ENCODE measurements around the gene GIPC2.

GIPC2 gene, protein sequence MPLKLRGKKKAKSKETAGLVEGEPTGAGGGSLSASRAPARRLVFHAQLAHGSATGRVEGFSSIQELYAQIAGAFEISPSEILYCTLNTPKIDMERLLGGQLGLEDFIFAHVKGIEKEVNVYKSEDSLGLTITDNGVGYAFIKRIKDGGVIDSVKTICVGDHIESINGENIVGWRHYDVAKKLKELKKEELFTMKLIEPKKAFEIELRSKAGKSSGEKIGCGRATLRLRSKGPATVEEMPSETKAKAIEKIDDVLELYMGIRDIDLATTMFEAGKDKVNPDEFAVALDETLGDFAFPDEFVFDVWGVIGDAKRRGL

DNA sequence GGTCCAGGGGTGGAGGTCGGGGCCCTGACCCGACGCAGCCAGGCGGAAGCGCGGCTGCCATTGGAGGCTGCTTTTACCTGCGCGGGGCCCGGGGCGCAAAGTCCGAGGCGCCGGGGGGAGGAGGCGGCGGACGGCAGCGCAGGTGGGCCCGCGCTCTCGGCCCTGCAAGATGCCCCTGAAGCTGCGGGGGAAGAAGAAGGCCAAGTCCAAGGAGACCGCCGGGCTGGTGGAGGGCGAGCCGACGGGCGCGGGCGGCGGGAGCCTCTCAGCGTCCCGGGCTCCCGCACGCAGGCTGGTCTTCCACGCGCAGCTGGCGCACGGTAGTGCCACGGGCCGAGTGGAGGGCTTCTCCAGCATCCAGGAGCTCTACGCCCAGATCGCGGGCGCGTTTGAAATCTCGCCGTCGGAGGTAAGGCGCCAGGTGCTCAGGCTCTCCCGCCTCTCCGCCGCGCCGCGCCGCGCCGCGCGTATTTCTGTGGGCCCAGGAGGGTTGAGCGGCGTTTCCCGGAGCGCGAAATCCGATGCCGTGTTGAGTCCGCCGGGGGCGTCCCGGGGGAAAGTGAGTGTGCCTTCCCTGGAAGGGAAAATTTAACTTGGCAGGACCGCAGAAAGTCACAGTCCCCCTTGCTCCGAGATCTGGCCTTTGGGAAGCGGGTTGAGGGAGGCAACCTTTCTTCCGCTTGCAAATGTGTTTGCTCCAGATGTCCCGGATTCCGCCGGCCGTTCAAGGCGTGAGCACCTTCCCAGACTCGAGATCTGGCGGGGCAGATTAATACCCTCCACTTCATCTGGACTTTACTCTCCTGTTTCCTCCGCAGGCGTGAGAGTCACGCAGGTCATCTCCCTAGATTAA lies at the start of gene GIPC2:
Gene GIPC2, plus strand, starts transcription at position 41 of the 853 bp plus-strand sequence. Its CDS starts 129 bp downstream, at position 170.
- no peak for TF ChIP-seq GATA3 (IDR thresholded peaks at IDR 0.05; ENCODE audit: low read depth, low read length)
- TF ChIP-seq GATA2 (IDR thresholded peaks at IDR 0.05; ENCODE audit: low read depth, low read length) = no peak

DNA sequence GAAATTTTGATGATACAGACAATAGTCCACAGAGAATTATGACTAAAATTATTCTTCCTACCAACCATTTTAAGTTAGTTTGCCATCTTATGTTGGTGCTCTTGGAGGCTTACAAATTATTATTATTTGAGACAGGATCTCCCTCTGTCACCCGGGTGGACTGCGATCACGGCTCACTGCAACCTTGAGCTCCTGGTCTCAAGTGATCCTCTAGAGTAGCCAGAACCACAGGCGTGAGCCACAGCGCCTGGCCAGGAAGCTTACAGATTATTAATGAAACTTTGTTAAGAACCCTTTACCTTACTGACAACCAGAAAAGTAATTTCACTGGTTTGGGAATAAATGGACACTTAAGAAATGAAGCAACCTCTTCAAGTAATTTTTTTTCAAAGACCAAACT lies 49.0 kb upstream of the GIPC2 start:
- no peak for TF ChIP-seq GATA3 (IDR thresholded peaks at IDR 0.05; ENCODE audit: low read depth, low read length)
- TF ChIP-seq GATA2 (IDR thresholded peaks at IDR 0.05; ENCODE audit: low read depth, low read length) = no peak

DNA sequence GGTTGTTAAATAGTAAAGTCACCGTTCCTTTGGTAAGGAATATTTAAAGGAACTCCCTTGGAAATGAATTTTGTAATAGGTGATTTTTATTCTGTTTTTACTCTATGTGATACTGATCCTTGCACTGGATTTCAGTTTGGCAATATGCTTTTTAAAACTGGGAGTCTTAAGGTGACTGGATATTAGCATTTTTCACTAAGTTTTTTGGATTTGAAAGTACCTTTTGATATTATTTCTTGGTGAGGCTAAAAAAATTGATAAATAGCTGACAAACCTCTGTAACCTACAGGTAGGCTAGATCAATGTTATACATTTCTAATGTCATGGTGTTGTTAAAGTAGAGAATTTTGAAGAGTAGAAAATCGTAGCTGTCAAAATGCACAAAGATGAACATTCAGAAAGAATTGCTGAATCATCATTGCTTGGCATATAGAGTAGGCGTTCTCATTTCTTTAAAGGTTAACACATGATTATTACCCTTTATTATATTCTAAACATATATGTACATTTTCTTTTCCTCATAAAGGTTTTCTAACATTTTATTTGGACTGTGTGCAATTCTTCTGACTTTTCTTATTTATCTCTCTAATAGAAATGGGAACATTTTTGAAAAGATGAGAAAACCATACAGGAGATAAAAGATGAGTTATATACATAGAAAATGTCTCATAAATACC lies 42.6 kb upstream of the GIPC2 start:
- TF ChIP-seq GATA3 (IDR thresholded peaks at IDR 0.05; ENCODE audit: low read depth, low read length) = no peak
- TF ChIP-seq GATA2 (IDR thresholded peaks at IDR 0.05; ENCODE audit: low read depth, low read length) = no peak

DNA sequence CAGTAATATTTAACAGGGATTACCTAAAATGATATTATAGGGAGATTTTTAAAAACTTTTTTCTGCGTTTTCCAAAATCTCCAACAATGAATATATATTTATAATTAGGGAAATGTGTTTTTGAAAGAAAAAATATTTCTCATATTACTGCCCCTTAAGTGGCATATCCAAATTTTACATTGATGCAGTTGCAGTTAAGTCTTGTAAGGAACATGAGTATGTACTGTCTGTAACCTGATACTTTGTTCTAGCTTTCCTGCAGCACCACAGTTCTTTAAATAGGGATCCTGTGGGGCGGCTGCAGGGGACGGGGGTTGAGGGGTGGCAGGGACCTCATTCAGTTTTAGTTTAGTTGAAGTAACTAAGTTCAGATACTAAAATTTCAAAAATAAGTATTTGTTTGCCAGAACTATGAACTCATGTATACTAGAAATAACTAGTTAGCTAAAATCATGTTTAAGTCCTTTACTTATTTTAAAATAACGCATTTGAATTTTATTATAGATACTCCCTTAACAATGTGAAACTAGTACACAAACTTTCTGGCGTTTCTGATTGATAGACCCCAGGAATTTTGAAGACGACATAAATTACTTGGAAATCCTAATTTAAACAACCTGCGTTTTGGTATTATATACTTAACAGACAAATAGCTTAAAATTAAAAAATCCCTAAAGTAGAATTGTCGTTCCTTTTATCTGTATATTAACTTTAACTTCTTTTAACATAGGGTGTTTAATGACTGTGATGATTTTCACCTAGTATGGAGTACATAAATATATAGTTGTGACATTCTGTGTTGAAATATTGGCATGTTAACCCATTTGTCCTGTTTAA lies 41.7 kb upstream of the GIPC2 start:
- TF ChIP-seq GATA3 (IDR thresholded peaks at IDR 0.05; ENCODE audit: low read depth, low read length) (no peak), GATA2 (IDR thresholded peaks at IDR 0.05; ENCODE audit: low read depth, low read length) (no peak)

DNA sequence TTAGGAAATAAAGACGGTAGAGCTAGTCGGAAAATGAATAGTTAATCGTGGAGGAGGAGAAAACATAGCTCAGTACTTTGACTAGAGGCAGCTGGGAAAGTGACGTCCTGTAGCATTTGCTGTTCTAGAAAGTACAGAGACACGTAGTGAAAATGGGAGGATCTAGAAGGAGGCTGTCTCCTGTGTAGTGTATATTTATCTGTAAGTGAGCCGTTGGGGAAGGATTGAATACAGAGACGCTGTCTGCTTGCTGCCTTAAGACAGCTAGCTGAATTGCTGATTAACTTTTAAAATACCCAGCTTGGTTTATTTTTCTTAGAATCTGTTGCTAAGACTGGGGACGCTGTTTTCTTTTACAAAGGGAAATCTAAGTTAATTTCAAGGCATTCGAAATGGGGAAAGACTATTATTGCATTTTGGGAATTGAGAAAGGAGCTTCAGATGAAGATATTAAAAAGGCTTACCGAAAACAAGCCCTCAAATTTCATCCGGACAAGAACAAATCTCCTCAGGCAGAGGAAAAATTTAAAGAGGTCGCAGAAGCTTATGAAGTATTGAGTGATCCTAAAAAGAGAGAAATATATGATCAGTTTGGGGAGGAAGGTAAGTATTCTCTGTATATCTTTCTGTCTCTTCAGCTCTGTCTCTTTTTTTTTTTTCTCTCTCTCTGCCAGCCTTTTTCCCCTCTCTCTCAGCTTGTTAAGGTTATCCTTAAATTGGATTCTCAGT lies 40.9 kb upstream of the GIPC2 start, which contains the start of gene DNAJB4:
Gene DNAJB4, plus strand, starts transcription at position 221 of the 729 bp plus-strand sequence. Its CDS starts 172 bp downstream, at position 393.
- TF ChIP-seq GATA3 (IDR thresholded peaks at IDR 0.05; ENCODE audit: low read depth, low read length) (no peak), GATA2 (IDR thresholded peaks at IDR 0.05; ENCODE audit: low read depth, low read length) (no peak)

DNA sequence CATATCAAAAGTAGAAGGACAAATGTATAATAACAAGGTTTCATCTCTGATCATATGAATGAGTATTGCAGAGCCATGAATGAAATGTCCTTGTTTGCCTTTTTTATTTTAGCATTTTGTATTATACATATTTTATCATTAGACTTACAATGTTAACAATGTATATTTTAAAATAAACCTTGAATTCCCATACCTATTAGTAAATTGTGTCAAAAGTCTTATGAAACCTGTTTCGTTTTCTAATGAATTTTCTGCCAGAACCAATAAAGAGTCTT lies 40.4 kb upstream of the GIPC2 start:
- no peak for TF ChIP-seq GATA2 (IDR thresholded peaks at IDR 0.05; ENCODE audit: low read depth, low read length)
- TF ChIP-seq GATA3 (IDR thresholded peaks at IDR 0.05; ENCODE audit: low read depth, low read length) = no peak

DNA sequence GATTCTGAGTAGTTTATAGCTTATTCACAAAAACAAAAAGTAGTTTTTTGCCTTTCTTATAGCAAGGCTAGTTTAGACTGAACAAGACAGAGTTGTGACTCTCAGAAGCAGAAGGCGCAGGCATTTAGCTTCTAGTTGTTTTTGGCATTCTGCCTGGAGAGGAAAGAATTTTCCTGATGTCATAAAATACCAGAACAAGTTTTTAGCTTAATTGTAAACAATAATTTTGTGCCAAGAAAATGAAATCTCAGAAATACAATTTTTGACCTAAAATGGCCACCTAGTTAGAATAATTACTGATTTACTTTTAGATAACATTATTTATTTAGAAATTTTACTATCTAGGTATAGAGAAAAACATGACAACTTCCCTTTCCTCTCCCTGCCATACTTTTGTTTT lies 40.0 kb upstream of the GIPC2 start:
- TF ChIP-seq GATA2 (IDR thresholded peaks at IDR 0.05; ENCODE audit: low read depth, low read length) = no peak
- no peak for TF ChIP-seq GATA3 (IDR thresholded peaks at IDR 0.05; ENCODE audit: low read depth, low read length)

DNA sequence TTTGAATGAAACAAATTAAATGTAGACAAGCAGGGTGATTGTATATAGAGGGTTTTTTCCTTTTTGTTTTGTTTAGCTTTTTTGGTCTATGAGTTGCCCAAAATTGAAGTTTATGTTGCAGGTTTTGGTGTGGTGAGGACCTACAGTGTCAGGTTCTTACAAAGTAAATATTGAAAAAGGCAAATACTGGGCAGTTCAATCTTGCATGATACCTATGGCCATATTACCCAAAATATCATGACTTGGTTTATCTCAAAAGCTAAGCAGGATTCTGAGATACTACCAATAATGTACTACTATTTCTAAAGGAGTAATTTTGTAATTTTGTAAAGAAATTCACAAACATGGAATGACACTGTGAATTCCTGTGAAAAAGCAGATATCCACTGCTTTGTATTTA lies 39.2 kb upstream of the GIPC2 start:
- TF ChIP-seq GATA2 (IDR thresholded peaks at IDR 0.05; ENCODE audit: low read depth, low read length) (no peak), GATA3 (IDR thresholded peaks at IDR 0.05; ENCODE audit: low read depth, low read length) (no peak)

DNA sequence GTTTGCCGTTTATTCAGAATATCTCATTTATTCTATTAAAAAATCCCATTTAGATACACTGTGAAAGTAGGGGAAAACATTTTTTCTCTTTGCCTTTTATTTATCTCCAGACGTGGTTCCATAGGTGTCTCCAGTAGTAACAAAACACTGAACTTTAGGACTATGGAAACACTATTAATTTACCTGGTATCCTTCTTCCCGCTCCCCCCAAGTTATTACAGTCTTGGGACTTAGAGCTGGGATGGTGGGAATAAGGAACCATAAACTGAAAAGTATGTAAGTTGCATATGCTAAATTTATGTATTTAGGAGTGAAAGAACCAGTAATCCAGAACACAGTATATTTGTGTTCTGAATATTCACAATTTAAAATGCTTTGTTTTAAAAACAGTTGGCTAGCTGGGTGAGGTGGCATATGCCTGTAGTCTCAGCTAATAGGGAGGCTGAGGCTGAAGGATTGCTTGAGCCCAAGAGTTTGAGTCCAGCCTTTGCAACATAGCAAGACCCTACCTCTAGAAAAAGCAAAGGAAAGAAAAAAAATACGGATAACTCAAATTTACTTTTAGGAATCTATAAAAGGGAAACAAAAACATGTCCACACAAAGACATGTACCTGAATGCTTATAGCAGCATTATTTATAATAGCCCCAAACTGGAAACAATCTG lies 38.0 kb upstream of the GIPC2 start:
- TF ChIP-seq GATA3 (IDR thresholded peaks at IDR 0.05; ENCODE audit: low read depth, low read length) = no peak
- no peak for TF ChIP-seq GATA2 (IDR thresholded peaks at IDR 0.05; ENCODE audit: low read depth, low read length)

DNA sequence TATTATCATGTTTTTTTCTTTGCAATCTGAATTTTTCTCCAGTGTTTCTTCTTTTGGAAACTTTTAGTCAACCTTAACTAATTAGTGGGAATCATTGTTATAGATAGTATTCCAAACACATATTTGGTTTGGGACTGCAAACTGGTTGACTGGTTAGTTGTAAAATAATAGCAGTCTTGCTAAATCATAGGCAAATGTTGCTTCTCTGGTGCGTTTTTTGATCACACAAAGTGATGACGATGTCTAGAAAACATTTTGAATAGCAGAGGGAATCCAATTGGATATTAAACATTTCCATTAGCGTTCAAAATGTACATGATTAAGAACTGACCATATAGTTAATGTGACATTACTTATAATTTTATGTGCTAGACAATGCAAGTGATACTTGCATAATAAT lies 36.5 kb upstream of the GIPC2 start:
- TF ChIP-seq GATA3 (IDR thresholded peaks at IDR 0.05; ENCODE audit: low read depth, low read length) (no peak), GATA2 (IDR thresholded peaks at IDR 0.05; ENCODE audit: low read depth, low read length) (no peak)

DNA sequence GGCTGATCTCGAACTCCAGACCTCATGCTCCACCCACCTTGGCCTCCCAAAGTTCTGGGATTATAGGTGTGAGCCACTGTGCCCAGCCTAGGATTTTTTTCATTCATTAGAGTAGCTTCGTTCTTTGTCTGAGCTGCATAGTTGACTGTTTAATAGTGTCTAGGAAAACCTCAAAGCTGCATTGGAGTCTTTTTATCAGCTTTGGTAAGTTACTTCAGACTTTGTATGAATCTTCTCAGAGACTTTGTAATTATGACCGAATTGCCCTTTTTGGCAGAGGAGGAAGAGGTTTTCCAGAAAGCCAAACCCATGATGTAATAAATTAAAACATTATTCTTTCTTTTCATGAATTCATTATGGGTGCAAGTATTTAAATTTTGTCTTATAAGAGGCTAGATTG lies 35.9 kb upstream of the GIPC2 start:
- no peak for TF ChIP-seq GATA3 (IDR thresholded peaks at IDR 0.05; ENCODE audit: low read depth, low read length)
- no peak for TF ChIP-seq GATA2 (IDR thresholded peaks at IDR 0.05; ENCODE audit: low read depth, low read length)

DNA sequence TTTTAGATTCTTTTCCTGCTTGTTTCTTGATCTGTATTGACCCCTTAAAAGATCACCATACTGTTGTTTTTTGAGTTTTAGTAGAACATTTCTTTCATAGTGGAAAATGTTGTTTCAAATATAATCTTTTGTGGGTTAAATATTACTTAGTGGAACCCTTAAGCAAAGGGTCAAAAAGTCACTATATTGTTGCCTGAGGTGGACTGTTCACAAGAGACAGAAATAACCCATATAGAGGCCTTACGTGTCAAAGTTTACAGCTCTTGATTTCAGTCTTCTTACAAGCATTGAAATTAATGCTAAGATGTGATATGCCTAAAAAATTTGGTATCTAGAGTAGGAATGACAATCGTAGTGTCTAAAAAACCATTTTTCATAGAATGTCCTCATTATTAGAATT lies 34.7 kb upstream of the GIPC2 start:
- TF ChIP-seq GATA2 (IDR thresholded peaks at IDR 0.05; ENCODE audit: low read depth, low read length) = no peak
- TF ChIP-seq GATA3 (IDR thresholded peaks at IDR 0.05; ENCODE audit: low read depth, low read length) = no peak

DNA sequence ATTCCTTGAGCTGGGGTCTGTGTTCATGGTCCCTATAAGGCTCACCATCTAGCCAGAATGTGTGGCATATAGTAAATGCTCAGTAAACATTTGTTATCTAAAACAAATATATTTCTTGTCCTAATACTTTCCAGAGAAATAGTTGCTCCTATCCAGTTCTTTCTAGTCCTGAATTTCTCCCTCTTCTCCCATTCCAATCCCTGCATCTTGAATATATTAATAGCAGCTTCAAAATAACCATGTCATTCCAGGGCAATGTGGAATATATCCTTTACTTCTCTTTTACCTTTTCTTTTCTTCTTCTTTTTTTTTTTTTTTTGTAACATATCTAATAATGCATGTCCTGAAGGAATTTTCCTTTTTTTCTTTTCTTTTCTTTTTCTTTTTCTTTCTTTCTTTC lies 30.6 kb upstream of the GIPC2 start:
- no peak for TF ChIP-seq GATA3 (IDR thresholded peaks at IDR 0.05; ENCODE audit: low read depth, low read length)
- no peak for TF ChIP-seq GATA2 (IDR thresholded peaks at IDR 0.05; ENCODE audit: low read depth, low read length)

All from SH-SY5Y (cell line).